ENCODE data around the gene ATP13A4.

The ATP13A4 gene

DNA sequence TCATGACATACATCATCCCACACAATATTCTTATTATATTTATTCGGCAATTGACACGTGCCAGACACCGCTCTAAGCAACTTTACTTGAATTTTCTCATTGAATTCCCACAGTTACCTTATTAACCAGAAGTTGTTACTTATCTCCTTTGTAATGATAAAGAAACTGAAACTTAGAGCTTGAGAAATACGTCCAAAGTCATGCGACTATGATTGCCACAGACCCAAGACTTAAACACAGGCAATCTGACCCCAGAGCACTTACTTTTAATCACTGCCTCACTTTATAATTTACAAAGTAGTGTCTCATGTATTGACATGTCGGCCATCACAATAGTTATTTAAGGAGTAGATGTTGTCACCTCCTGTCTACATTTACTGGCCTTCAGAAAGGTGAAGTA is 64.7 kb downstream of the ATP13A4 start:
- DNase-seq, result no peak

DNA sequence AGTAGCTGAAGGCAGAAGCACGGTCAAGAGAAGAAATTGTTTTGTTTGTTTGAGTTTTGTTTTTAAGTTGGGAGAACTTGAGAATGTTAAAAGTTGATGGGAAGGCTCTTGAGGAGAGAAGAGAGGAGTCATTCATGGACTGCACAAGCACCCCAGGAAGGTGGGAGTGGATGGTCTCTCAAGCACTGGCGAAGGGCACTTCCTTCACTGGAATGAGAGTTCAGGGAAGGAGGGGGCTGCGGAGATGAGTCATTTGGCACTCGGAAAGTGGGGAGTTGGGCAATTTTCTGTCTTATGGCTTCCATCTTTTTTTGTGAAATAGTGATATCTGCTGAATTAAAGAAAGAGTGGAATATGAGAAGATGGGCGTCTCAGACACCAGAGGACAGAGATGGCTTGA is 66.0 kb downstream of the ATP13A4 start:
- DNase-seq, result no peak

- no peak for DNase-seq
Observed at GRCh38 chr3:193483988-193484539, 70.6 kb downstream of the ATP13A4 start.

- DNase-seq, result no peak
Observed at GRCh38 chr3:193481436-193481835, 73.3 kb downstream of the ATP13A4 start.

DNA sequence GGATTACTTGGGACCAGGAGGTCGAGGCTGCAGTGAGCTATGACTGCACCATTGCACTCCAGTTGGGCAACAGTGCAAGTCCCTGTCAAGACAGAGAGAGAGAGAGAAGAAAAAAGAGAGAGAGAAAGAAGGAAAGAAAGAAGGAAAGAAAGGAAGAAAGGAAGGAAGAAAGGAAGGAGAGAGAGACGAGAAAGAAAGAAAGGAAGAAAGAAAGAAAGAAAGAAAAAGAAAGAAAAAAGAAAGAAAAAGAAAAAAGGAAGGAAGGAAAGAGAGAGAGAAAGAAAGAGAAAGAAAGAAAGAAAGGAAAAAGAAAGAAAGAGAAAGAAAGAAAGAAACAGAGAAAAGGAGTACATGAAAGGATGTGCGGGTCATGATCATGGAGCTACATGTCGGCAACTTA is 80.2 kb downstream of the ATP13A4 start:
- DNase-seq, result no peak

GRCh38 chr3:193470710-193471109 is 84.0 kb downstream of the ATP13A4 start:
- no peak for DNase-seq

GRCh38 chr3:193465992-193466608 is 88.6 kb downstream of the ATP13A4 start:
- DNase-seq, result no peak

DNA sequence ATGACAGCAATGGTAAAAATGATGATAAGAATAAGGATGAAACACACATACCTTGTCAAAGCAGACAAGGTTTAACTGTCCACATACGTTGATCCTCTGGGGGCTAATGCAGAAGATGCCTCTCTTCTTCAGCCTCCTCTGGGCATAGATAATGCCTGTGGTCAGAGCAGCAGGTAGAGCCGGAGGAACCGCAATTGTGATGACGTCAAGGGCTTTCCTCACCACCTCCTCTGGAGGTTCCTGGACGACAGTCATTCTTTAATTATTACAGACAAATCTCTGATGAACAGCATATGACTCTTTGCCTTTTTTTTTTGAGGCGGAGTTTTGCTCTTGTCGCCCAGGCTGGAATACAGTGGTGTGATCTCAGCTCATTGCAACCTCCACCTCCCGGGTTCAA is 89.8 kb downstream of the ATP13A4 start:
- no peak for DNase-seq

DNA sequence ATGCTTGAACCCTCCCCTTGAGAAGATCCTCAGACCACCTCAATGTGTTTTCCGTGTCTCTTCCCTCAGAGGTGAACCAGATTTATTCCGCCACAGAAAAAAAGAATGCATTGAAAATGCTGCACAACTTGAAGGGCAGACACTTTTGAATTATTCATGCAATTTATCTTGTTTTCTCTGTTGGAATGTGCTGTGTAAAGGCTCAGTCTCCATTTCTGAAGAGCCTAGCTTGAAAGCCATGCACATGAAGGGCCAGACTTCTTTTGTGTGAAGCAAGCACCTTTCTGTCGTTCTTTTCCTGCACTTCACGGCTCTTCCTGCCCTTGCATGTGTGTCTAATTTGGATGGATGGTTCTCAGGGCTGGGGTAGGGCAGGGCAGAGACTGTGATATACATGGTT is 97.2 kb downstream of the ATP13A4 start:
- no peak for DNase-seq

- DNase-seq, result no peak
Observed at GRCh38 chr3:193452338-193452737, 102.4 kb downstream of the ATP13A4 start.

DNA sequence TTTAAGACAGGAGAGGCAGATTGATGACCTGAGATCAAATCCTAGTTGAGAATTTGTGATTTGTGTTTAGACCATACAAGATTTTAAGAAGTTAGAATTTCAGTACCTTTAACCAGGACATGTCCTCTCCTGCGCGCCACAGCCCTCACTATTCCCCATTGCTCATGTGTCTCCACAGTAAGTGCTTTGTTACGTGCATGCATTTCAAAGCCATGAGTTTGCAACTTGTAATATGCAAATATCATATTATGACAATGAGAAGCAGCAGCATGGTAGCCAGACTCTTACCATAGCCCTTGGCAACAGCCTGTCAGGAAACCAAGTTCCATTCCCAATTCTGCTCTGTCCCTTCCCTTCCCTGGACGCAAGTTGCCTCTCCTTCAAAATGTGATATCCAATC is 102.8 kb downstream of the ATP13A4 start:
- DNase-seq, result no peak

DNA sequence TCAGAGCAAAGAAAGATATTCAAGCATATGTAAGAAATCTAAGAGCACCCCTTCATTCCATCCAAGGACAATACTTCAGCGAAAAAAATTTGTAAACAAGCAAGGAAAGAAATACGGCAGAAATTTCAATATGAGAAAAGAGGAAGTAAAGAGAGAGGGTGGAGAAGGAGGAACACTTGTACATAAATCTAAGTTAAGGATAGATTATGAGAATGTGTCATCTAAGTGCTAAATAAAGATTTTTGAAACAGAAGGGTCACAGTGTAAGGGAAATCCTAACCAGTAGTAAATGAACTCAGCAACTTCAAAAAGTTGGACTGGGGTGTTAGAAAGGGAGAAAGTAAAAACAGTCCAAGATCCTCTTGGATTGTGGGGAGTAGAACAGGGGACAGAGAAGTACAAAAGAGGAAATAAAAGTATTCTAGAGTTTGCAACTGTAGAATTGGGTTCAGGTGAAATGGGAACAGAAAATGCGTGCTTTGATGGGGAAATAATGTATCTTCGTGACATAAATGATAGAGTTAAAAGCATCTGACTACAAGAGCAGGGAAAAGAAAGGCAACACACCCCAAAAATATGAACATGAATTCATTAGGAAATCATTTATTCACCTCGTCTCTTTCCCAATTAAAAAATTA is 107.6 kb downstream of the ATP13A4 start:
- no peak for DNase-seq

GRCh38 chr3:193439423-193439822 is 115.3 kb downstream of the ATP13A4 start:
- DNase-seq, result no peak

DNA sequence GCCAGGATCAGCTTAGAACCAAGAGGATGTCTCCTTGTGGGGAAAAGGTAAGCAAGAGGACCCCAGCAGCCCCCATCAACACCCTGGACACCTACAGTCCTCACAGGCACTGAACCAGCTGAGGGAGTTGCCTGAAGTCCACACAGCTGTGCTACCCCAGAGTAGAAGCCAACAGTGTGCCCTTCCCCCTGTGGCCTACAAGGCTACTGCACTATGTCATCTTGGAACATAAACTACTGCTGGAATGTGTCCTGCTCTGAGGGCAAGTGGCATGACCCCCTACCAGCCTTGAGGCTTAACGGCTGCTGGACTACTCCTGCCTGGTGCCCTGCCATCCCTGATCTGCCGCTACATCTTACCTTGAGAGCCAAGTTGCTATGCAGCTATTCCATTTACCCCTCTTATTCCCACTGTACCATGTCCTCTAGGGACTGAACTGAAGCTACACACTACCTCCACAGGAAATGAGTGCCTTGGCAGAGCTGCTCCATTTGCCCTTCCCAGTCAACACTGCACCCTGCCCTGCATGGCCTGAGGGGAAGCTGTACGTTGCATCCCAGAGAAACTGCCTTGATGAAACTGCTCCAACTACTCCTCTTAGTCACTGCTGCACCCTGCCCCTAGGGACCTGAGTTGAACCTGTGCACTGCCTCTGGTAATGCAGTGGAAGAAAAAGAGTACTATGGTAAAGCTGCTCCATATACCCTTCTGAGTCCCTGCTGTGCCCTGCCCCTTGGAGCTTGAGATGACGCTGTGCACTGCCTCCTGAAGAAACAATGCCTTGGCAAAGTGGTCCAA is 135.9 kb downstream of the ATP13A4 start:
- no peak for DNase-seq

DNA sequence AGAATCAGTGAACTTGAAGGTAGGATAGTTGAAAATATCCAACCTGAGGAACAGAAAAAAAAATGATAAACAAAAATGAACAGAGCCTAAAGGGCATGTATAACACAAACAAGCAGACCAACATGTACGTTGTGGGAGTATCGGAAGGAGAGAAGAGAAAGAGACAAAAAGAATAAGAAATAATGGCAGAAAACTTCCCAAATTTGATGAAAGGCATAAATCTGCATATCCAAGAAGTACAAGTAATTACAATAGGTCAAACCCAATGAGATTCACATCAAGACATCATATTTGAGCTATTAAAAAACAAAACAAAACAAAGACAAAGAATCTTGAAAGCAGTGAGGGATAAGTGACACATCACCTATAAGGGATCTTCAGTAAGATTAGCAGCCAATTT is 138.1 kb downstream of the ATP13A4 start:
- DNase-seq, result no peak

DNA sequence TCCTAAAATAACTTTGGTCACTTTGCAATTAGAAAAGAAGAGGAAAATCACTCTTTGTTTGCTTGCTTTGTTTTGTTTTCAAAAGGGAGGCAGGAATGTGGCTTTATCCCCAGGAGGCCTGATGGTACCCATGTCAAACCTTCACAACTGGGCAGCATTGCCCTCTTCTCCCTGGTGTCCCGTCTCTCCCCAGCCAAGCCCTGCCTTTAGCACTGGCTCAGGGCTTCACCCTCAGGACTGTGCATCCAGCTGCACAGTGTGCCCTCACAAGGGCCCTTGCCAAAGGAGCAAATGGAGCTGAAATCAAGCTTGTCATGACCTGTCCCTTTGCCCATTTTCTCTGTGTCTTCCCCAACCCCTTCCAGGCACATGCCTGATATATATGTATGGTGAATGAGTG is 147.0 kb downstream of the ATP13A4 start:
- DNase-seq, result no peak

DNA sequence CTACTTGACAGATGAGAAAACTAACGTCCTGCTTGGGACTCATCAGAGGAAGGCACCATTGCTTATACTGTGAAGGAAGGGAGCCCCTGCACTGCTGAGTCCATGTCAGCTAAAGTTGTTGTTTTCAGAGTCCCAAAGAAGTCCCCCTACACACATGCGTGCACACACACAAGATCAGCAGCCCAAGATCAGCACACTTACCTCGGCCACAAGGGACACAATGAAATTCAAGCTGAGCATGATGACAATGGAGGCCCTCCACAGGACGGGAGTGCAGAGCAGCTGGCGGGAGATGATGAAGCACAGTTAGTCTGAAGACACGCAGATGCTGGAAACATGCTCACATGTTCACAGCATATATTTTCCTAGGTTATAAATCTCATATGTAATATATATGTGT is 147.6 kb downstream of the ATP13A4 start:
- no peak for DNase-seq

DNA sequence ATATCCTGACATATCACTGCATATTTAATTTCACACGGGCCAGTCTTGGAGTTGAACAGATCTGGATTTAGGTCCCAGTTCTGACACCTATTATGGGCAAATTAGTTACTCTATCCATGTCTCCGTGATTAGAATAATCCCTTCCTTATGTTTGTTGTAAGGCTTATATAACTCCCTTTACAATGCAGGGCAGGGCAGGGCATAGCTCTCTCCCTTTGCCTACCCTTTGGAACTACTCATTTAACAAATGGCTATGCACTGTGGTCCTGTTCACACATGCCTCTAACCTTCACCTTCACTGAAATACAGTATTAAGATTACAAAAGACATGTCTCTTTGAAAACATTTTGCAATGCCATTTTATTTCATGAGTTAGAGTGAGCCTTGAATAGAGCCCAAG is 151.4 kb downstream of the ATP13A4 start:
- DNase-seq, result no peak

DNA sequence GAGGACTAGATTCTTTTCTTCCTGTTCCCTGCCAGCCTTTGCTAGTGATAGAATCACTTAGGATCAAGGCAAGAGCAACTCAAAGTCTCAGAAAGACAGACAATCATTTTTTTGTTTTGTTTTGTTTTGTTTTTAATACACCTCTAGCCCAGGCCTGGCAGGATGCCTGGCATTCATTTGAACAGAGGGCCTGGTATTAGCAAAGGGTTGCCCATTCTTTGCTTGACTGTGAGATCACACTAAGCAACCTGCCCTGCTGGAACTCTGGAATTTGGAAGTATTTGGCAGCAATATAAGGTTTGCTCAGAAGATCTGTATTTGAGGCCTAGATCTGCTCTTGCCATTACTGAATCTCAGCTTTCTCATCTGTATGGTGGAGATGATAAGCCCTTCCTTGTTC is 154.4 kb downstream of the ATP13A4 start:
- no peak for DNase-seq

- DNase-seq, result no peak
Observed at GRCh38 chr3:193396451-193397244, 158.0 kb downstream of the ATP13A4 start.

GRCh38 chr3:193391902-193392301 is 162.8 kb downstream of the ATP13A4 start:
- DNase-seq, result no peak

GRCh38 chr3:193389335-193389734 is 165.4 kb downstream of the ATP13A4 start:
- DNase-seq, result no peak

DNA sequence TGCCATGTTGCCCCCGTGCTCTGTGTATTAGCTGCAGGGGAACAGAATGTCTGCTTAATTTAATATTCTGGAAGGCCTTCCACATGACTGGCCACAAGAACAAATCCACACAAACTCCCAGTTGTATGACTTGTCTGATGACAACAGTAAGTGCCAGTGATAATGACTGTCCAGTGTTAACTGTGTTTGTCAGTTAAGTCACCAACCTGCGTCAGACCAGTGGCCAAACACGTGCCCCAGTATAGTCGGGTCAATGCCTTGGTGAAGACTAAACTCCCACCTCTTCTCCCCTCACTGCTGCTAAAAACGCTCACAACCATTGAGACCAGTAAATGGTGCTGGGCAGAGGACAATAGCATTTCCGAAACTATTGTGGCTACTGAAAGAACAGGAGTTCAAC is 166.3 kb downstream of the ATP13A4 start:
- DNase-seq, result no peak
